ENCODE results near the gene PARN.
"Not testable (repeated sequence)": the region's sequence is repeated elsewhere in the genome, so short reads cannot be mapped to it uniquely, and the experiment has no call there.

Gene PARN

GRCh38 chr16:14437426-14437825 is 192.6 kb downstream of the PARN start:
- no peak for DNase-seq (ENCODE audit: low spot score)

- DNase-seq (ENCODE audit: low spot score), result no peak
These were observed 193.6 kb downstream of the PARN start for GRCh38 chr16:14436401-14436955.

- DNase-seq (ENCODE audit: low spot score), result no peak
These were observed 195.2 kb downstream of the PARN start for GRCh38 chr16:14434860-14435259.

- DNase-seq (ENCODE audit: low spot score), result not testable (repeated sequence)
These were observed 201.0 kb downstream of the PARN start for GRCh38 chr16:14428971-14429637.

GRCh38 chr16:14428043-14428442 is 202.0 kb downstream of the PARN start:
- no peak for DNase-seq (ENCODE audit: low spot score)

- no peak for DNase-seq (ENCODE audit: low spot score)
These were observed 202.6 kb downstream of the PARN start for GRCh38 chr16:14427371-14427948.

GRCh38 chr16:14424595-14424994 is 205.5 kb downstream of the PARN start:
- no peak for DNase-seq (ENCODE audit: low spot score)

- peak; percentile 32 for DNase-seq (ENCODE audit: low spot score)
These were observed 206.7 kb downstream of the PARN start for GRCh38 chr16:14423344-14423743.

GRCh38 chr16:14420721-14421488 is 209.2 kb downstream of the PARN start:
- DNase-seq (ENCODE audit: low spot score), result no peak

- DNase-seq (ENCODE audit: low spot score), result not testable (repeated sequence)
These were observed 209.8 kb downstream of the PARN start for GRCh38 chr16:14420243-14420642.

- no peak for DNase-seq (ENCODE audit: low spot score)
These were observed 210.2 kb downstream of the PARN start for GRCh38 chr16:14419817-14420216.

- DNase-seq (ENCODE audit: low spot score), result no peak
These were observed 211.2 kb downstream of the PARN start for GRCh38 chr16:14418795-14419225.

GRCh38 chr16:14416184-14416583 is 213.9 kb downstream of the PARN start:
- DNase-seq (ENCODE audit: low spot score), result no peak

- no peak for DNase-seq (ENCODE audit: low spot score)
These were observed 214.8 kb downstream of the PARN start for GRCh38 chr16:14415291-14415690.

- peak; percentile 26 for DNase-seq (ENCODE audit: low spot score)
These were observed 220.5 kb downstream of the PARN start for GRCh38 chr16:14409563-14409962.

- no peak for DNase-seq (ENCODE audit: low spot score)
These were observed 222.2 kb downstream of the PARN start for GRCh38 chr16:14407786-14408399.

GRCh38 chr16:14405611-14406537 is 224.2 kb downstream of the PARN start:
- DNase-seq (ENCODE audit: low spot score), result no peak

GRCh38 chr16:14403001-14403389 is 227.1 kb downstream of the PARN start:
- not testable (repeated sequence) for DNase-seq (ENCODE audit: low spot score)

- DNase-seq (ENCODE audit: low spot score), result not testable (repeated sequence)
These were observed 227.7 kb downstream of the PARN start for GRCh38 chr16:14402114-14403000.

- DNase-seq (ENCODE audit: low spot score), result not testable (repeated sequence)
These were observed 228.4 kb downstream of the PARN start for GRCh38 chr16:14401711-14402061.

Measured in LoVo (cell line).